Measurements from ENCODE around the gene MAG. TPM values are rescaled to one million over a fixed set of nuclear protein-coding genes. Genes with fewer than 3 reads are reported as not detected.

MAG gene
- total and polyA plus RNA-seq, 2 of the 8 experiments (the other 6 are each of a cell fraction or from before 2014, with no cell fraction given), result 0.20 to 1.3 TPM

DNA sequence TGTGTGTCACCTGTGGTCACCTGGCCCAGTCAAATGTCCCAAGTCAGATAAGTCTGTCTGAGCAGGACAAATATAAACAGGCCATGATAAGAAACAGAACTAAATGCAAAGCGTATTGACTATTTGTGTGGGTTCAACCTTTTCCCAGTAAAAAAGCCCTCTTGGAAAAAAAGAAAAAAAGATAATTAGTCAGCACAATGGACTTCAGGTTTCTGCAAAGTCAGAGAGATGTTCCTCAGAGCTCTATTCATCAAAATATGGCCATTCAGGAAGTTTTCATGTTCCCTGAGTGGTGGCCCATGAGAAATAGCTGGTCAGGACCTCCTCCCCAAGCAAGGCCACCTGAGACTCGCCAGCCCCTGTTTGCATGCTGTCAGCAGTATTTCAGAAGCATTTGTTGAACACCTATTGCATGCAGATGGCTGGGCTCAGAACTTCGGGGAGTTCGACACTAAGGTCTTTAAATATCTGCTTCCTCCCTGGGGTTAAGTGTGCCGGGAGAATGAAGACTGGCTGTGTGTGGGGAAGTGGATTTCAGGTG lies 69.0 kb downstream of the MAG start:
- DNase-seq (ENCODE audit: low read depth in 1 of 2, low spot score in 2 of 2) (no peak), FAIRE-seq (no peak)
- Histone ChIP-seq H3K23me2 (ENCODE audit: low read depth, low read length) (no peaks in the 10 kb centered on the region), H4K8ac (ENCODE audit: extremely low read depth, insufficient read depth, low read length) (no peak overlapping the region), H4K91ac (replicated peaks; ENCODE audit: insufficient read length, low read length) (no peak overlapping the region), H3K56ac (replicated peaks; ENCODE audit: insufficient read length, low read depth, low read length) (no peak overlapping the region), H2AK5ac (ENCODE audit: low read depth, low read length) (no peak overlapping the region), H3K4me1 (replicated peaks in 1 of 4; ENCODE audit: control insufficient read depth in 3 of 4, insufficient read depth in 4 of 4, low read length in 3 of 4) (no peaks in the 10 kb centered on the region), H3K14ac (ENCODE audit: insufficient read length) (no peak overlapping the region), H3K79me2 (ENCODE audit: control insufficient read depth in 1 of 2, insufficient read depth in 2 of 2, low read length in 2 of 2) (no peaks in the 10 kb centered on the region), H3K36me3 (ENCODE audit: control insufficient read depth in 2 of 4, insufficient read depth in 4 of 4, low read length in 3 of 4) (no peaks in the 10 kb centered on the region), H2BK5ac (ENCODE audit: low read depth, low read length) (no peak overlapping the region), H2AFZ (ENCODE audit: low read length) (no peak overlapping the region), H3K4ac (replicated peaks; ENCODE audit: insufficient read length, low read depth, low read length) (no peak overlapping the region), H3K4me2 (ENCODE audit: insufficient read depth in 1 of 2, low read depth in 2 of 2, low read length in 2 of 2) (no peak overlapping the region), H3K9me3 (ENCODE audit: insufficient read depth in 2 of 2, low read depth in 1 of 2, low read length in 1 of 2) (no peaks in the 10 kb centered on the region), H3K18ac (ENCODE audit: extremely low read depth, low read length) (no peak overlapping the region), H3K27me3 (replicated peaks in 1 of 4; ENCODE audit: control insufficient read depth in 3 of 4, extremely low read depth in 1 of 4, insufficient read depth in 3 of 4, low read length in 3 of 4) (no peaks in the 10 kb centered on the region), H4K20me1 (replicated peaks in 1 of 2; ENCODE audit: control insufficient read depth in 1 of 2, insufficient read depth in 2 of 2, low read length in 2 of 2) (no peaks in the 10 kb centered on the region), H3K79me1 (ENCODE audit: low read depth, low read length) (no peaks in the 10 kb centered on the region), H3K9ac (replicated peaks in 1 of 4; ENCODE audit: extremely low read depth in 1 of 4, low read depth in 3 of 4, low read length in 3 of 4) (no peak overlapping the region), H2BK15ac (ENCODE audit: low read length) (no peak overlapping the region), H2BK120ac (replicated peaks; ENCODE audit: low read depth, low read length) (no peak overlapping the region), H3K27ac (ENCODE audit: low read depth, low read length) (no peak overlapping the region), H4K5ac (ENCODE audit: insufficient read length, low read depth, low read length) (no peak overlapping the region), H3K4me3 (ENCODE audit: extremely low read depth in 1 of 4, insufficient read depth in 2 of 4, low read depth in 3 of 4, low read length in 4 of 4) (no peak overlapping the region), H3K23ac (ENCODE audit: insufficient read length) (no peak overlapping the region), H2BK12ac (ENCODE audit: low read depth, low read length) (no peak overlapping the region), H2BK20ac (ENCODE audit: low read length) (no peak overlapping the region)
- ChIA-PET CTCF (ENCODE audit: partially characterized antibody) (interaction anchor here (1.0 to 1.2 kb wide), 3 partner anchors 10 to 134 kb away, joined by 3 to 4 read pairs (median 3); no protein-coding TSS in a partner anchor), POLR2A (ENCODE audit: partially characterized antibody) (interaction anchor here (0.6 kb wide), 1 partner anchor 33 kb away, joined by 3 read pairs; no protein-coding TSS in a partner anchor)
- 50% methylated on average over 2 of the region's 5 CpGs; no CpG with 5 or more reads in 1 of the 2 experiments for WGBS, 2 experiments (ENCODE audit: extremely low coverage in 1 of 2, insufficient coverage in 1 of 2, insufficient read length in 1 of 2, insufficient replicate concordance in 2 of 2, low coverage in 1 of 2, low lambda C conversion rate in 2 of 2, missing lambda C conversion rate in 1 of 2)
- TF ChIP-seq GTF2F1 (IDR thresholded peaks at IDR 0.05; ENCODE audit: borderline replicate concordance, low read depth, low read length) (no peak), TCF12 (IDR thresholded peaks at IDR 0.05; ENCODE audit: low read depth, low read length) (no peak), CBX5 (IDR thresholded peaks at IDR 0.05; ENCODE audit: low read depth, low read length) (no peak), EGR1 (IDR thresholded peaks at IDR 0.05; ENCODE audit: borderline replicate concordance, low read depth, low read length) (no peak), GABPA (IDR thresholded peaks at IDR 0.05; ENCODE audit: borderline replicate concordance, insufficient read depth, low read length) (no peak), PHF8 (conservative IDR thresholded peaks at IDR 0.05; ENCODE audit: low read depth, low read length) (no peak), SP4 (IDR thresholded peaks at IDR 0.05; ENCODE audit: low read length) (no peak), SAP30 (IDR thresholded peaks at IDR 0.05; ENCODE audit: insufficient read depth, insufficient replicate concordance, low read length) (no peak), YY1 (IDR thresholded peaks at IDR 0.05; ENCODE audit: low read depth, low read length) (no peak), RXRA (IDR thresholded peaks at IDR 0.05; ENCODE audit: insufficient read depth, low read depth, low read length) (no peak), NRF1 (IDR thresholded peaks at IDR 0.05; ENCODE audit: low read depth, low read length) (no peak), SRF (IDR thresholded peaks at IDR 0.05; ENCODE audit: low read depth, low read length) (no peak), HDAC2 (IDR thresholded peaks at IDR 0.05; ENCODE audit: borderline replicate concordance in 1 of 2, low read depth in 2 of 2, low read length in 2 of 2) (no peak), JUND (IDR thresholded peaks at IDR 0.05; ENCODE audit: low read length) (no peak)

Data from H1 (cell line).